Subcutaneous abdominal adipose tissue (tissue), 5 donors: ENCODE results near the gene HCFC2.
"Not testable (repeated sequence)": the region's sequence is repeated elsewhere in the genome, so short reads cannot be mapped to it uniquely, and the experiment has no call there.

Source experiments
- H3K27ac ChIP-seq: one replicate; pipeline ENCODE4 v1.7.0; 2013; ENCODE audit warnings: low read depth, mild to moderate bottlenecking, inconsistent platforms, low read length, moderate library complexity
- H3K27me3 ChIP-seq, 5 donors: one replicate each; pipeline ENCODE4 v1.7.0; 2013; ENCODE audit warnings: low read length in 5 of 5, inconsistent platforms in 1 of 5; ENCODE audit not compliant: control insufficient read depth in 5 of 5, insufficient read depth in 4 of 5
- H3K36me3 ChIP-seq, 5 donors: one replicate each; pipeline ENCODE4 v1.7.0; 2013; ENCODE audit warnings: low read length in 5 of 5; ENCODE audit not compliant: control insufficient read depth in 5 of 5, insufficient read depth in 5 of 5
- H3K4me1 ChIP-seq, 5 donors: one replicate each; pipeline ENCODE4 v1.7.0; 2013; ENCODE audit warnings: low read length in 5 of 5, mild to moderate bottlenecking in 3 of 5, moderate library complexity in 1 of 5; ENCODE audit not compliant: control insufficient read depth in 5 of 5, insufficient read depth in 5 of 5
- H3K4me3 ChIP-seq, 5 donors: one replicate each; pipeline ENCODE4 v1.7.0; 2013; ENCODE audit warnings: low read length in 5 of 5, low read depth in 1 of 5
- H3K9ac ChIP-seq, 5 donors: one replicate each; pipeline ENCODE4 v1.7.0; 2013; ENCODE audit warnings: low read length in 5 of 5, mild to moderate bottlenecking in 4 of 5, moderate library complexity in 3 of 5
- H3K9me3 ChIP-seq, 5 donors: one replicate each; pipeline ENCODE4 v1.7.0; 2013; ENCODE audit warnings: low read length in 5 of 5; ENCODE audit not compliant: control insufficient read depth in 5 of 5
- donor health status: healthy.
- donor health status: healthy.
- donor health status: healthy.
- donor health status: healthy.
- donor health status: healthy.

Gene HCFC2

GRCh38 chr12:104108755-104109445, 44.6 kb downstream of the HCFC2 start:
- Histone ChIP-seq H3K4me1 (peaks cover 0 to 3% (median 0%) of the 10 kb centered on the region in 5 donors), H3K27me3 (no peaks in the 10 kb centered on the region), H3K9me3 (no peaks in the 10 kb centered on the region), H3K27ac (no peak overlapping the region), H3K9ac (no peak overlapping the region), H3K4me3 (no peak overlapping the region), H3K36me3 (peaks cover 2 to 12% (median 3%) of the 10 kb centered on the region in 5 donors)

GRCh38 chr12:104109446-104110271, 45.3 kb downstream of the HCFC2 start:
- Histone ChIP-seq H3K9ac (no peak overlapping the region), H3K9me3 (no peaks in the 10 kb centered on the region), H3K27me3 (no peaks in the 10 kb centered on the region), H3K27ac (no peak overlapping the region), H3K36me3 (peaks cover 3 to 7% (median 5%) of the 10 kb centered on the region in 5 donors), H3K4me3 (no peak overlapping the region), H3K4me1 (peaks cover 0 to 3% (median 0%) of the 10 kb centered on the region in 5 donors)

- H3K9me3 ChIP-seq, H3K4me3 ChIP-seq, H3K27me3 ChIP-seq, H3K4me1 ChIP-seq, H3K9ac ChIP-seq: not testable (repeated sequence)
- Histone ChIP-seq H3K27ac (peak overlapping the region; percentile 18), H3K36me3 (peaks cover 9 to 24% (median 17%) of the 10 kb centered on the region in 5 donors)
These were observed 50.7 kb downstream of the HCFC2 start for GRCh38 chr12:104114834-104115586.

GRCh38 chr12:104115587-104115975, 51.2 kb downstream of the HCFC2 start:
- peak overlapping the region in 1 of 5 donors; percentile 41 for H3K9ac ChIP-seq
- H3K4me1 ChIP-seq: peaks cover 0 to 6% (median 0%) of the 10 kb centered on the region in 5 donors
- no peaks in the 10 kb centered on the region for H3K9me3 ChIP-seq
- H3K4me3 ChIP-seq: no peak overlapping the region
- no peaks in the 10 kb centered on the region for H3K27me3 ChIP-seq
- H3K36me3 ChIP-seq: peaks cover 9 to 29% (median 23%) of the 10 kb centered on the region in 5 donors
- H3K27ac ChIP-seq: peak overlapping the region; percentile 18

GRCh38 chr12:104121001-104121400, 56.7 kb downstream of the HCFC2 start:
- Histone ChIP-seq H3K9ac (no peak overlapping the region), H3K27me3 (no peaks in the 10 kb centered on the region), H3K9me3 (no peaks in the 10 kb centered on the region), H3K4me1 (peaks cover 0 to 1% (median 0%) of the 10 kb centered on the region in 5 donors), H3K4me3 (no peak overlapping the region), H3K36me3 (peaks cover 29 to 57% (median 43%) of the 10 kb centered on the region in 5 donors), H3K27ac (no peak overlapping the region)

- Histone ChIP-seq H3K27ac (no peak overlapping the region), H3K9me3 (no peaks in the 10 kb centered on the region), H3K4me1 (no peaks in the 10 kb centered on the region), H3K36me3 (peaks cover 28 to 61% (median 44%) of the 10 kb centered on the region in 5 donors), H3K9ac (no peak overlapping the region), H3K27me3 (no peaks in the 10 kb centered on the region), H3K4me3 (no peak overlapping the region)
These were observed 58.0 kb downstream of the HCFC2 start for GRCh38 chr12:104122298-104122697.

- H3K36me3 ChIP-seq: peaks cover 26 to 57% (median 43%) of the 10 kb centered on the region in 5 donors
- no peaks in the 10 kb centered on the region for H3K4me1 ChIP-seq
- no peaks in the 10 kb centered on the region for H3K9me3 ChIP-seq
- no peak overlapping the region for H3K4me3 ChIP-seq
- H3K27me3 ChIP-seq: no peaks in the 10 kb centered on the region
- H3K9ac ChIP-seq: no peak overlapping the region
- no peak overlapping the region for H3K27ac ChIP-seq
These were observed 62.2 kb downstream of the HCFC2 start for GRCh38 chr12:104126548-104126947.

GRCh38 chr12:104130760-104131159, 66.4 kb downstream of the HCFC2 start:
- no peak overlapping the region for H3K27ac ChIP-seq
- H3K9me3 ChIP-seq: no peaks in the 10 kb centered on the region
- peaks cover 0 to 8% (median 2%) of the 10 kb centered on the region in 5 donors for H3K4me1 ChIP-seq
- no peak overlapping the region for H3K4me3 ChIP-seq
- peaks cover 22 to 50% (median 27%) of the 10 kb centered on the region in 5 donors for H3K36me3 ChIP-seq
- H3K9ac ChIP-seq: no peak overlapping the region
- no peaks in the 10 kb centered on the region for H3K27me3 ChIP-seq

- Histone ChIP-seq H3K27me3 (no peaks in the 10 kb centered on the region), H3K9me3 (no peaks in the 10 kb centered on the region), H3K4me3 (no peak overlapping the region), H3K4me1 (peaks cover 3 to 16% (median 10%) of the 10 kb centered on the region in 5 donors), H3K9ac (no peak overlapping the region), H3K36me3 (peaks cover 16 to 45% (median 22%) of the 10 kb centered on the region in 5 donors), H3K27ac (no peak overlapping the region)
These were observed 67.3 kb downstream of the HCFC2 start for GRCh38 chr12:104131609-104132008.
